ENCODE data around the gene ALDH4A1.
A peak's percentile ranks its signal among the peaks of the same experiment; 100 is the strongest.

The ALDH4A1 gene

GRCh38 chr1:18886003-18886335 is 16.4 kb downstream of the ALDH4A1 start:
- Histone ChIP-seq H3K4me3 (ENCODE audit: low read length) (no peak overlapping the region), H3K27me3 (replicated peaks; ENCODE audit: control insufficient read depth, insufficient read depth, low read length) (no peaks in the 10 kb centered on the region), H3K9ac (ENCODE audit: low read length) (no peak overlapping the region), H3K4me1 (ENCODE audit: control insufficient read depth, insufficient read depth, low read length) (peaks cover 25% of the 10 kb centered on the region), H3K9me3 (ENCODE audit: control insufficient read depth, low read length) (no peaks in the 10 kb centered on the region), H3K36me3 (ENCODE audit: control insufficient read depth, insufficient read depth, low read length, severe bottlenecking) (peaks cover 15% of the 10 kb centered on the region)
- DNase-seq (ENCODE audit: low read depth) = peak; percentile 39

- H3K36me3 ChIP-seq (ENCODE audit: control insufficient read depth, insufficient read depth, low read length, severe bottlenecking) = peaks cover 16% of the 10 kb centered on the region
- H3K4me1 ChIP-seq (ENCODE audit: control insufficient read depth, insufficient read depth, low read length) = peaks cover 20% of the 10 kb centered on the region
- DNase-seq (ENCODE audit: low read depth) = no peak
- no peaks in the 10 kb centered on the region for H3K9me3 ChIP-seq (ENCODE audit: control insufficient read depth, low read length)
- no peak overlapping the region for H3K4me3 ChIP-seq (ENCODE audit: low read length)
- no peaks in the 10 kb centered on the region for H3K27me3 ChIP-seq (replicated peaks; ENCODE audit: control insufficient read depth, insufficient read depth, low read length)
- no peak overlapping the region for H3K9ac ChIP-seq (ENCODE audit: low read length)
Observed at GRCh38 chr1:18885311-18886002, 16.9 kb downstream of the ALDH4A1 start.

GRCh38 chr1:18884727-18885126 is 17.6 kb downstream of the ALDH4A1 start:
- Histone ChIP-seq H3K27me3 (replicated peaks; ENCODE audit: control insufficient read depth, insufficient read depth, low read length) (no peaks in the 10 kb centered on the region), H3K4me3 (ENCODE audit: low read length) (no peak overlapping the region), H3K36me3 (ENCODE audit: control insufficient read depth, insufficient read depth, low read length, severe bottlenecking) (peaks cover 16% of the 10 kb centered on the region), H3K9ac (ENCODE audit: low read length) (no peak overlapping the region), H3K9me3 (ENCODE audit: control insufficient read depth, low read length) (no peaks in the 10 kb centered on the region), H3K4me1 (ENCODE audit: control insufficient read depth, insufficient read depth, low read length) (peaks cover 18% of the 10 kb centered on the region)
- no peak for DNase-seq (ENCODE audit: low read depth)

- H3K9me3 ChIP-seq (ENCODE audit: control insufficient read depth, low read length) = no peaks in the 10 kb centered on the region
- no peaks in the 10 kb centered on the region for H3K27me3 ChIP-seq (replicated peaks; ENCODE audit: control insufficient read depth, insufficient read depth, low read length)
- no peak overlapping the region for H3K4me3 ChIP-seq (ENCODE audit: low read length)
Observed at GRCh38 chr1:18884419-18884717, 18.0 kb downstream of the ALDH4A1 start.

GRCh38 chr1:18883636-18884418 is 18.5 kb downstream of the ALDH4A1 start:
- no peaks in the 10 kb centered on the region for H3K27me3 ChIP-seq (replicated peaks; ENCODE audit: control insufficient read depth, insufficient read depth, low read length)
- H3K4me3 ChIP-seq (ENCODE audit: low read length) = no peak overlapping the region
- H3K36me3 ChIP-seq (ENCODE audit: control insufficient read depth, insufficient read depth, low read length, severe bottlenecking) = peaks cover 16% of the 10 kb centered on the region
- H3K9ac ChIP-seq (ENCODE audit: low read length) = no peak overlapping the region
- peaks cover 18% of the 10 kb centered on the region for H3K4me1 ChIP-seq (ENCODE audit: control insufficient read depth, insufficient read depth, low read length)
- no peaks in the 10 kb centered on the region for H3K9me3 ChIP-seq (ENCODE audit: control insufficient read depth, low read length)
- DNase-seq (ENCODE audit: low read depth) = peak; percentile 89

More at GRCh38 chr1:18884419-18884717, 18.0 kb downstream of the ALDH4A1 start:
- DNase-seq (ENCODE audit: low read depth) = no peak
- Histone ChIP-seq H3K36me3 (ENCODE audit: control insufficient read depth, insufficient read depth, low read length, severe bottlenecking) (peaks cover 16% of the 10 kb centered on the region), H3K9ac (ENCODE audit: low read length) (no peak overlapping the region), H3K4me1 (ENCODE audit: control insufficient read depth, insufficient read depth, low read length) (peaks cover 18% of the 10 kb centered on the region)

GRCh38 chr1:18883079-18883478 is 19.3 kb downstream of the ALDH4A1 start:
- Histone ChIP-seq H3K4me3 (ENCODE audit: low read length) (no peak overlapping the region), H3K9ac (ENCODE audit: low read length) (no peak overlapping the region), H3K27me3 (replicated peaks; ENCODE audit: control insufficient read depth, insufficient read depth, low read length) (no peaks in the 10 kb centered on the region), H3K9me3 (ENCODE audit: control insufficient read depth, low read length) (no peaks in the 10 kb centered on the region), H3K36me3 (ENCODE audit: control insufficient read depth, insufficient read depth, low read length, severe bottlenecking) (peaks cover 16% of the 10 kb centered on the region), H3K4me1 (ENCODE audit: control insufficient read depth, insufficient read depth, low read length) (peaks cover 18% of the 10 kb centered on the region)
- no peak for DNase-seq (ENCODE audit: low read depth)

GRCh38 chr1:18882486-18882885 is 19.9 kb downstream of the ALDH4A1 start:
- Histone ChIP-seq H3K9ac (ENCODE audit: low read length) (no peak overlapping the region), H3K9me3 (ENCODE audit: control insufficient read depth, low read length) (no peaks in the 10 kb centered on the region), H3K27me3 (replicated peaks; ENCODE audit: control insufficient read depth, insufficient read depth, low read length) (no peaks in the 10 kb centered on the region), H3K4me1 (ENCODE audit: control insufficient read depth, insufficient read depth, low read length) (peaks cover 18% of the 10 kb centered on the region), H3K36me3 (ENCODE audit: control insufficient read depth, insufficient read depth, low read length, severe bottlenecking) (peaks cover 13% of the 10 kb centered on the region), H3K4me3 (ENCODE audit: low read length) (no peak overlapping the region)
- DNase-seq (ENCODE audit: low read depth) = no peak

GRCh38 chr1:18881642-18882431 is 20.5 kb downstream of the ALDH4A1 start:
- Histone ChIP-seq H3K4me3 (ENCODE audit: low read length) (no peak overlapping the region), H3K36me3 (ENCODE audit: control insufficient read depth, insufficient read depth, low read length, severe bottlenecking) (peaks cover 14% of the 10 kb centered on the region), H3K4me1 (ENCODE audit: control insufficient read depth, insufficient read depth, low read length) (peaks cover 18% of the 10 kb centered on the region), H3K27me3 (replicated peaks; ENCODE audit: control insufficient read depth, insufficient read depth, low read length) (no peaks in the 10 kb centered on the region), H3K9ac (ENCODE audit: low read length) (no peak overlapping the region), H3K9me3 (ENCODE audit: control insufficient read depth, low read length) (no peaks in the 10 kb centered on the region)
- no peak for DNase-seq (ENCODE audit: low read depth)

GRCh38 chr1:18881164-18881563 is 21.2 kb downstream of the ALDH4A1 start:
- Histone ChIP-seq H3K9ac (ENCODE audit: low read length) (no peak overlapping the region), H3K36me3 (ENCODE audit: control insufficient read depth, insufficient read depth, low read length, severe bottlenecking) (peaks cover 18% of the 10 kb centered on the region), H3K4me1 (ENCODE audit: control insufficient read depth, insufficient read depth, low read length) (peaks cover 14% of the 10 kb centered on the region), H3K4me3 (ENCODE audit: low read length) (no peak overlapping the region), H3K27me3 (replicated peaks; ENCODE audit: control insufficient read depth, insufficient read depth, low read length) (no peaks in the 10 kb centered on the region), H3K9me3 (ENCODE audit: control insufficient read depth, low read length) (no peaks in the 10 kb centered on the region)
- no peak for DNase-seq (ENCODE audit: low read depth)

- H3K4me3 ChIP-seq (ENCODE audit: low read length) = no peak overlapping the region
- DNase-seq (ENCODE audit: low read depth) = no peak
- peaks cover 18% of the 10 kb centered on the region for H3K36me3 ChIP-seq (ENCODE audit: control insufficient read depth, insufficient read depth, low read length, severe bottlenecking)
- H3K9ac ChIP-seq (ENCODE audit: low read length) = no peak overlapping the region
- peaks cover 10% of the 10 kb centered on the region for H3K4me1 ChIP-seq (ENCODE audit: control insufficient read depth, insufficient read depth, low read length)
- H3K27me3 ChIP-seq (replicated peaks; ENCODE audit: control insufficient read depth, insufficient read depth, low read length) = no peaks in the 10 kb centered on the region
- no peaks in the 10 kb centered on the region for H3K9me3 ChIP-seq (ENCODE audit: control insufficient read depth, low read length)
Observed at GRCh38 chr1:18880585-18880984, 21.8 kb downstream of the ALDH4A1 start.

GRCh38 chr1:18879791-18880309 is 22.5 kb downstream of the ALDH4A1 start:
- Histone ChIP-seq H3K9me3 (ENCODE audit: control insufficient read depth, low read length) (no peaks in the 10 kb centered on the region), H3K36me3 (ENCODE audit: control insufficient read depth, insufficient read depth, low read length, severe bottlenecking) (peaks cover 18% of the 10 kb centered on the region), H3K4me3 (ENCODE audit: low read length) (no peak overlapping the region), H3K27me3 (replicated peaks; ENCODE audit: control insufficient read depth, insufficient read depth, low read length) (no peaks in the 10 kb centered on the region), H3K9ac (ENCODE audit: low read length) (no peak overlapping the region), H3K4me1 (ENCODE audit: control insufficient read depth, insufficient read depth, low read length) (peaks cover 10% of the 10 kb centered on the region)
- no peak for DNase-seq (ENCODE audit: low read depth)
